A549 (cell line): ENCODE results near the gene MLLT10.

ENCODE experiments used
- CTCF ChIP-seq: fragments of >200 bp; sonication (Bioruptor Twin); formaldehyde crosslinking; IDR thresholded peaks from 3 replicates; pipeline ENCODE4 v1.5.1; 2016
- EHF ChIP-seq: fragments of 250-450 bp; sonication (Bioruptor Pico); IDR thresholded peaks from 2 replicates; pipeline ENCODE4 v1.5.0; 2020; ENCODE audit warnings: mild to moderate bottlenecking

DNA sequence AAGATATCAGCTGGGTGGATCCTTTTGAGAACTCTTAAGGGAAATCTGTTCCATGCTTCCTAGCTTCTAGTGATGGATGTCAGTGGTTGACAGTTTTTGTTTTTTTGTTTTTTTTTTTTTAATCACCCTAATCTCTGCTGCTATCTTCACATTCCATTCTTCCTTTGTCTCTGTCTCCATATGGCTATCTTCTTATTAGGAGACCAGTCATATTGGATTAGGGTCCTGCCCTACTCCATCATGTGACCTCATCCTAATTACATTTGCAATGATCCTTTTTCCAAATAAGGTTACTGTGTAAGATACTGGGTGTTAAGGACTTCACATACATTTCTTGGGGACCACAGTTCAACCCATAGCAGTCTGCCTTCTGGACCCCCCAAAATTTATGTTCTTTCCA lies 69.7 kb downstream of the MLLT10 start:
- TF ChIP-seq EHF (CRISPR knock-in tag) (no peak), CTCF (no peak)
